Hepatocyte (in vitro differentiated cells): ENCODE measurements around the gene M1AP. TPM values are rescaled to one million over a fixed set of nuclear protein-coding genes. Genes with fewer than 3 reads are reported as not detected.

Source experiments
- DNase-seq: peaks from one replicate; pipeline ENCODE4 v3.0.0-alpha.2; 2016; ENCODE audit warnings: low spot score
- H2AFZ ChIP-seq: fragments of 200-600 bp; sonication (generic); 2 replicates; pipeline ENCODE4 v1.6.0; 2016; ENCODE audit warnings: antibody characterized with exemption, mild to moderate bottlenecking
- H3K27ac ChIP-seq: fragments of 200-600 bp; sonication (generic); 2 replicates; pipeline ENCODE4 v1.5.1; 2016; ENCODE audit warnings: mild to moderate bottlenecking
- H3K27me3 ChIP-seq: fragments of 200-600 bp; sonication (generic); 2 replicates; pipeline ENCODE4 v1.6.1; 2016
- H3K36me3 ChIP-seq: fragments of 200-600 bp; sonication (generic); replicated peaks from 2 replicates; pipeline ENCODE4 v1.5.1; 2016; ENCODE audit warnings: low read depth; ENCODE audit not compliant: insufficient read depth
- H3K4me1 ChIP-seq: fragments of 200-600 bp; sonication (generic); 2 replicates; pipeline ENCODE4 v1.5.1; 2016; ENCODE audit warnings: mild to moderate bottlenecking, moderate library complexity; ENCODE audit not compliant: insufficient read depth
- H3K4me2 ChIP-seq: fragments of 200-600 bp; sonication (generic); 2 replicates; pipeline ENCODE4 v1.6.0; 2016
- H3K4me3 ChIP-seq: fragments of 200-600 bp; sonication (generic); 2 replicates; pipeline ENCODE4 v1.5.1; 2016; ENCODE audit warnings: mild to moderate bottlenecking
- H3K79me2 ChIP-seq: fragments of 200-600 bp; sonication (generic); 2 replicates; pipeline ENCODE4 v1.6.0; 2017; ENCODE audit warnings: mild to moderate bottlenecking
- H3K9me2 ChIP-seq: fragments of 200-600 bp; sonication (generic); replicated peaks from 2 replicates; pipeline ENCODE4 v1.6.0; 2017; ENCODE audit warnings: mild to moderate bottlenecking; ENCODE audit not compliant: insufficient read depth
- H3K9me3 ChIP-seq: fragments of 200-600 bp; sonication (generic); 2 replicates; pipeline ENCODE4 v1.5.1; 2016; ENCODE audit warnings: low read depth, mild to moderate bottlenecking
- H4K20me1 ChIP-seq: fragments of 200-600 bp; sonication (generic); 2 replicates; pipeline ENCODE4 v1.6.0; 2016; ENCODE audit warnings: mild to moderate bottlenecking; ENCODE audit not compliant: insufficient read depth, poor library complexity, severe bottlenecking
- CTCF ChIP-seq: fragments of 200-600 bp; sonication (generic); IDR thresholded peaks from 2 replicates; pipeline ENCODE4 v1.5.1; 2016; ENCODE audit warnings: antibody characterized with exemption, mild to moderate bottlenecking; ENCODE audit not compliant: poor library complexity
- EZH2 ChIP-seq: fragments of 200-600 bp; sonication (generic); IDR thresholded peaks from 2 replicates; pipeline ENCODE4 v1.6.1; 2016; ENCODE audit warnings: antibody characterized with exemption, mild to moderate bottlenecking, borderline replicate concordance
- EZH2phosphoT487 ChIP-seq: fragments of 200-600 bp; sonication (generic); IDR thresholded peaks from one replicate; pipeline ENCODE4 v1.6.1; 2018; ENCODE audit warnings: antibody characterized with exemption, mild to moderate bottlenecking, low read depth, moderate library complexity; ENCODE audit not compliant: unreplicated experiment, severe bottlenecking
- WGBS: methylation state at CpG from one replicate; pipeline ENCODE4 v1.1.6; 2016; ENCODE audit warnings: low lambda C conversion rate; ENCODE audit errors: missing lambda C conversion rate; 5-methylcytosine and 5-hydroxymethylcytosine counted together
- polyA plus RNA-seq: library from polyadenylated mRNA; unstranded; fragments of >200 nt; fragmentation: Nextera tagmentation; extraction: Ambion mirVana; gene quantifications from 2 replicates; pipeline ENCODE4 v1.2.1, GENCODE V29; 2016
- total RNA-seq: library from RNA; depleted of rRNA; stranded (reverse); fragments of >200 nt; gene quantifications from 2 replicates; pipeline ENCODE4 v1.2.3, GENCODE V29; 2014

Gene M1AP
- total and polyA plus RNA-seq, 2 experiments from 2014 or later: 0.30 to 0.70 TPM

- H3K9me3 ChIP-seq: no peaks in the 10 kb centered on the region
- no peaks in the 10 kb centered on the region for H3K36me3 ChIP-seq
- no peaks in the 10 kb centered on the region for H4K20me1 ChIP-seq
- no peak for DNase-seq
- no peaks in the 10 kb centered on the region for H3K27me3 ChIP-seq
- TF ChIP-seq EZH2: no peak
- no peak for TF ChIP-seq CTCF
- TF ChIP-seq EZH2phosphoT487: no peak
- WGBS: 94% methylated on average over 5 of the region's 5 CpGs
- no peak overlapping the region for H3K4me3 ChIP-seq
- no peaks in the 10 kb centered on the region for H3K79me2 ChIP-seq
- H3K4me2 ChIP-seq: no peak overlapping the region
- no peaks in the 10 kb centered on the region for H3K9me2 ChIP-seq
- no peak overlapping the region for H3K27ac ChIP-seq
- H2AFZ ChIP-seq: no peak overlapping the region
- H3K4me1 ChIP-seq: no peaks in the 10 kb centered on the region
Measured at GRCh38 chr2:74540291-74540690, 107.8 kb downstream of the M1AP start.

GRCh38 chr2:74538881-74539339, 109.2 kb downstream of the M1AP start:
- Histone ChIP-seq H3K36me3 (no peaks in the 10 kb centered on the region), H3K79me2 (no peaks in the 10 kb centered on the region), H3K4me3 (no peak overlapping the region), H4K20me1 (no peaks in the 10 kb centered on the region), H3K27ac (no peak overlapping the region), H3K9me3 (no peaks in the 10 kb centered on the region), H3K4me1 (no peaks in the 10 kb centered on the region), H3K27me3 (no peaks in the 10 kb centered on the region), H3K4me2 (no peak overlapping the region), H2AFZ (no peak overlapping the region), H3K9me2 (no peaks in the 10 kb centered on the region)
- no peak for TF ChIP-seq CTCF
- no peak for TF ChIP-seq EZH2
- WGBS: 80% methylated on average over 7 of the region's 7 CpGs
- DNase-seq: no peak

- no peak overlapping the region for H3K27ac ChIP-seq
- no peaks in the 10 kb centered on the region for H4K20me1 ChIP-seq
- no peaks in the 10 kb centered on the region for H3K9me2 ChIP-seq
- H2AFZ ChIP-seq: no peak overlapping the region
- H3K36me3 ChIP-seq: no peaks in the 10 kb centered on the region
- H3K79me2 ChIP-seq: no peaks in the 10 kb centered on the region
- H3K4me3 ChIP-seq: no peak overlapping the region
- no peak for DNase-seq
- no peaks in the 10 kb centered on the region for H3K9me3 ChIP-seq
- WGBS: 89% methylated on average over 4 of the region's 4 CpGs
- TF ChIP-seq EZH2phosphoT487 (no peak), EZH2 (no peak), CTCF (no peak)
- H3K27me3 ChIP-seq: no peaks in the 10 kb centered on the region
- H3K4me2 ChIP-seq: no peak overlapping the region
- no peaks in the 10 kb centered on the region for H3K4me1 ChIP-seq
Measured at GRCh38 chr2:74537140-74537539, 111.0 kb downstream of the M1AP start.
